H9 (cell line): ENCODE measurements around the gene FCER1G. TPM values are rescaled to one million over a fixed set of nuclear protein-coding genes. Genes with fewer than 3 reads are reported as not detected.

ENCODE experiments used
- DNase-seq: peaks from one replicate; pipeline ENCODE4 v3.0.0-alpha.2; 2017
- H2AFZ ChIP-seq: one replicate; pipeline ENCODE4 v1.6.1; 2013; ENCODE audit warnings: mild to moderate bottlenecking, low read length, control low read depth, moderate library complexity
- H2AK5ac ChIP-seq: 2 replicates; pipeline ENCODE4 v1.6.1; 2013; ENCODE audit warnings: low read length, control low read depth, mixed read lengths; ENCODE audit not compliant: insufficient read length
- H2BK120ac ChIP-seq: one replicate; pipeline ENCODE4 v1.6.1; 2013; ENCODE audit warnings: low read depth, mild to moderate bottlenecking, low read length, control low read depth, inconsistent platforms; ENCODE audit not compliant: poor library complexity, severe bottlenecking
- H2BK12ac ChIP-seq: 2 replicates; pipeline ENCODE4 v1.6.1; 2013; ENCODE audit warnings: low read length, control low read depth, mixed read lengths, low read depth; ENCODE audit not compliant: insufficient read length
- H2BK15ac ChIP-seq: 2 replicates; pipeline ENCODE4 v1.6.1; 2013; ENCODE audit warnings: low read depth, low read length, control low read depth
- H2BK20ac ChIP-seq: one replicate; pipeline ENCODE4 v1.6.1; 2013; ENCODE audit warnings: low read depth, mild to moderate bottlenecking, low read length, control low read depth, inconsistent platforms; ENCODE audit not compliant: poor library complexity, severe bottlenecking
- H2BK5ac ChIP-seq: 2 replicates; pipeline ENCODE4 v1.6.1; 2013; ENCODE audit warnings: low read length, control low read depth, mixed read lengths; ENCODE audit not compliant: insufficient read length
- H3K14ac ChIP-seq: 2 replicates; pipeline ENCODE4 v1.6.1; 2013; ENCODE audit warnings: low read length, control low read depth; ENCODE audit not compliant: insufficient read depth
- H3K18ac ChIP-seq: 2 replicates; pipeline ENCODE4 v1.6.1; 2013; ENCODE audit warnings: low read depth, mild to moderate bottlenecking, mixed read lengths, low read length, control low read depth; ENCODE audit not compliant: insufficient read length
- H3K23ac ChIP-seq: 2 replicates; pipeline ENCODE4 v1.6.1; 2013; ENCODE audit warnings: low read length, control low read depth, mixed read lengths, low read depth; ENCODE audit not compliant: insufficient read length
- H3K23me2 ChIP-seq: 2 replicates; pipeline ENCODE4 v1.6.1; 2013; ENCODE audit warnings: low read depth, mild to moderate bottlenecking, mixed read lengths, low read length, control low read depth; ENCODE audit not compliant: insufficient read length, poor library complexity, severe bottlenecking
- H3K27ac ChIP-seq: 2 replicates; pipeline ENCODE4 v1.5.1; 2013; ENCODE audit warnings: low read length, control low read depth, mixed read lengths, low read depth; ENCODE audit not compliant: insufficient read length
- H3K27me3 ChIP-seq: 2 replicates; pipeline ENCODE4 v1.6.1; 2013; ENCODE audit warnings: low read length, control low read depth, inconsistent platforms; ENCODE audit not compliant: insufficient read depth
- H3K4ac ChIP-seq: 2 replicates; pipeline ENCODE4 v1.6.1; 2013; ENCODE audit warnings: low read depth, mild to moderate bottlenecking, control low read depth, inconsistent platforms, low read length, moderate library complexity
- H3K4me1 ChIP-seq: 2 replicates; pipeline ENCODE4 v1.6.1; 2013; ENCODE audit warnings: low read length, control low read depth, inconsistent platforms; ENCODE audit not compliant: insufficient read depth
- H3K4me2 ChIP-seq: 2 replicates; pipeline ENCODE4 v1.6.1; 2013; ENCODE audit warnings: low read length, control low read depth, mixed read lengths; ENCODE audit not compliant: insufficient read length, insufficient read depth
- H3K56ac ChIP-seq: 2 replicates; pipeline ENCODE4 v1.6.1; 2013; ENCODE audit warnings: low read depth, mild to moderate bottlenecking, mixed read lengths, low read length, control low read depth; ENCODE audit not compliant: insufficient read length
- H3K79me1 ChIP-seq: 2 replicates; pipeline ENCODE4 v1.6.1; 2013; ENCODE audit warnings: low read depth, mild to moderate bottlenecking, moderate library complexity, low read length, control low read depth, inconsistent platforms; ENCODE audit not compliant: insufficient read depth, poor library complexity, severe bottlenecking
- H3K79me2 ChIP-seq: 2 replicates; pipeline ENCODE4 v1.6.1; 2013; ENCODE audit warnings: low read length, control low read depth, inconsistent platforms; ENCODE audit not compliant: insufficient read depth
- H3K9ac ChIP-seq: 2 replicates; pipeline ENCODE4 v1.6.1; 2013; ENCODE audit warnings: low read length, control low read depth, mixed read lengths; ENCODE audit not compliant: insufficient read length; ENCODE audit errors: extremely low read depth
- H3K9me3 ChIP-seq: one replicate; pipeline ENCODE4 v1.6.1; 2013; ENCODE audit warnings: low read depth, low read length, inconsistent platforms; ENCODE audit not compliant: control insufficient read depth
- H3T11ph ChIP-seq: one replicate; pipeline ENCODE4 v1.6.1; 2013; ENCODE audit warnings: mild to moderate bottlenecking, low read length, control low read depth, inconsistent platforms
- H4K20me1 ChIP-seq: one replicate; pipeline ENCODE4 v1.6.1; 2013; ENCODE audit not compliant: control insufficient read depth, insufficient read length, insufficient read depth
- H4K5ac ChIP-seq: 2 replicates; pipeline ENCODE4 v1.6.1; 2013; ENCODE audit warnings: low read depth, mild to moderate bottlenecking, mixed read lengths, low read length, control low read depth; ENCODE audit not compliant: insufficient read length
- H4K8ac ChIP-seq: replicated peaks from 2 replicates; pipeline ENCODE4 v1.6.1; 2013; ENCODE audit warnings: low read length, control low read depth, mixed read lengths, low read depth; ENCODE audit not compliant: insufficient read length
- H4K91ac ChIP-seq: 2 replicates; pipeline ENCODE4 v1.6.1; 2013; ENCODE audit warnings: low read depth, mild to moderate bottlenecking, moderate library complexity, mixed read lengths, low read length, control low read depth; ENCODE audit not compliant: insufficient read length
- H3K27ac Mint-ChIP-seq, 3 experiments: 2 replicates in 2 of 3; 3 replicates in 1 of 3; pipeline ENCODE4 v1.8.0; 2020 to 2021; ENCODE audit warnings: mixed read lengths in 3 of 3, mild to moderate bottlenecking in 1 of 3, moderate library complexity in 1 of 3
- H3K27me3 Mint-ChIP-seq: 2 replicates; pipeline ENCODE4 v1.8.0; 2021; ENCODE audit warnings: low read depth, mild to moderate bottlenecking, moderate library complexity, mixed read lengths
- H3K36me3 Mint-ChIP-seq, 3 experiments: 2 replicates in 2 of 3; 3 replicates in 1 of 3; pipeline ENCODE4 v1.8.0; 2020 to 2021; ENCODE audit warnings: low read depth in 3 of 3, mixed read lengths in 3 of 3; ENCODE audit not compliant: insufficient read depth in 1 of 3
- H3K4me1 Mint-ChIP-seq, 2 experiments: 2 replicates each; pipeline ENCODE4 v1.8.0; 2020; ENCODE audit warnings: mixed read lengths in 2 of 2
- H3K4me3 Mint-ChIP-seq, 2 experiments: 2 replicates in 1 of 2; 3 replicates in 1 of 2; pipeline ENCODE4 v1.8.0; 2020 to 2021; ENCODE audit warnings: mild to moderate bottlenecking in 2 of 2, mixed read lengths in 2 of 2, moderate library complexity in 1 of 2
- H3K9me3 Mint-ChIP-seq, 2 experiments: 2 replicates in 1 of 2; 3 replicates in 1 of 2; pipeline ENCODE4 v1.8.0; 2020; ENCODE audit warnings: mild to moderate bottlenecking in 2 of 2, mixed read lengths in 2 of 2, moderate library complexity in 1 of 2
- WGBS: extraction: QIAGEN DNeasy Blood & Tissue Kit; methylation state at CpG from one replicate; pipeline ENCODE4 v1.1.7; 2013; ENCODE audit warnings: missing lambda C conversion rate, low lambda C conversion rate, mixed read lengths; ENCODE audit not compliant: insufficient read length; ENCODE audit errors: extremely low coverage; 5-methylcytosine and 5-hydroxymethylcytosine counted together
- total RNA-seq: library from RNA; stranded (reverse); gene quantifications from 2 replicates; pipeline ENCODE4 v1.2.1, GENCODE V29; 2021
- TF ChIP-seq, protein P1 (sequence below): fragments of 200-600 bp; sonication (generic); conservative IDR thresholded peaks from 3 replicates; pipeline ENCODE4 v1.8.0; 2021; ENCODE audit warnings: antibody characterized with exemption, mild to moderate bottlenecking

The FCER1G gene
- total RNA-seq, 1 experiment from 2014 or later, result 0.90 TPM

DNA sequence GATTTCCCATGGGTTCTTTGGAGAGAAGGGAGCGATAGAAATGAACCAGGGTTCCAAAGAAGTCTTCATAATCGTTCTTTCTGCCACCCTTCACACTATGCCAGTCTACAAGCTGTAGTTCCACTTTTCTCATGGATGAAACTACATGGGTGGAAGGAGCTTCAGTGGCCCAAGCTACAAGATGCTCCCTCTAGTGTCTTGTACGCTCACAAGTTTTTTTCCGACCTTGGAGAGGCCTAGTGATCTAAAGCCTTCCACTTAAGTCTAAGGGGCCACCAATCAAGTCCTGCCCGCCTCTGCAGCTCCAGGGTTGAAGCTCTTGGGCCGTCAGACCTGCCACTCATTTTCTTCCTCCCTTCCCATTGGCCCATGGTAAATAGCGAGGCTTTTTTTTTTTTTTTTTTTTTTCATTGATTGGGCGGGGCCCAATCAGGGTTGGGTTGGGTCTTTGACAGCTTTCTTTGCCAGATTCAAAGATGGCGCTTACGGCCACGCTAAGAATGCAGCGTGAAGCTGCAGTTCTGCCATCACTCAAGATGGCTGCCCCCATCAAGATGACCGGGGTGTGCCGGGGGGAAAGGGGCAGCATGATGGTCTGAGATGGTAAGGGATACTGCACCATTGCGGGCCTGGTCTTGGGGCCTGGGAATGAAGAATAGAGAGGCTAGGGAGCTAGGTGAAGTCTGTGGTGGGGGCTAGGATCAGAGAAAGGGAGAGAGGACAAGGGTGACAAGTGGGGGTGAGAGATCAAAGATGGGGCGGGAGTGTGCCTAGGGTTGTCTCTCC is 10.6 kb downstream of the FCER1G start, which contains the start of gene TOMM40L:
Gene TOMM40L (plus strand): TSS at position 527 of the 786 bp plus-strand sequence. CDS start 430 bp downstream, outside the sequence.
- Histone ChIP-seq H3K14ac (no peak within 1 kb of the TSS), H3K27me3 (no peaks in the 10 kb centered on the region), H4K91ac (no peak within 1 kb of the TSS), H3K23ac (no peak within 1 kb of the TSS), H4K20me1 (no peaks in the 10 kb centered on the region), H3K79me1 (no peaks in the 10 kb centered on the region), H3K4me1 (peaks cover 8% of the 10 kb centered on the region; the same call in 1 of the 2 replicates), H3K9ac (peak within 1 kb of the TSS; percentile 39), H3K27ac (no peak within 1 kb of the TSS), H2BK20ac (no peak within 1 kb of the TSS), H2BK120ac (no peak within 1 kb of the TSS), H3K4ac (no peak within 1 kb of the TSS), H3K56ac (no peak within 1 kb of the TSS), H3K23me2 (no peaks in the 10 kb centered on the region), H3K18ac (no peak within 1 kb of the TSS), H4K5ac (no peak within 1 kb of the TSS), H3K79me2 (no peaks in the 10 kb centered on the region), H3T11ph (no peak within 1 kb of the TSS), H2AK5ac (no peak within 1 kb of the TSS), H3K9me3 (no peaks in the 10 kb centered on the region), H2AFZ (peak within 1 kb of the TSS; percentile 22), H3K4me2 (peak within 1 kb of the TSS; percentile 79), H2BK15ac (no peak within 1 kb of the TSS), H2BK5ac (no peak within 1 kb of the TSS), H4K8ac (no peak within 1 kb of the TSS), H2BK12ac (no peak within 1 kb of the TSS)
- no peaks in the 10 kb centered on the region for H3K9me3 Mint-ChIP-seq
- peak within 1 kb of the TSS; percentile 99 to 100 for H3K4me3 Mint-ChIP-seq
- TF ChIP-seq, protein P1, sequence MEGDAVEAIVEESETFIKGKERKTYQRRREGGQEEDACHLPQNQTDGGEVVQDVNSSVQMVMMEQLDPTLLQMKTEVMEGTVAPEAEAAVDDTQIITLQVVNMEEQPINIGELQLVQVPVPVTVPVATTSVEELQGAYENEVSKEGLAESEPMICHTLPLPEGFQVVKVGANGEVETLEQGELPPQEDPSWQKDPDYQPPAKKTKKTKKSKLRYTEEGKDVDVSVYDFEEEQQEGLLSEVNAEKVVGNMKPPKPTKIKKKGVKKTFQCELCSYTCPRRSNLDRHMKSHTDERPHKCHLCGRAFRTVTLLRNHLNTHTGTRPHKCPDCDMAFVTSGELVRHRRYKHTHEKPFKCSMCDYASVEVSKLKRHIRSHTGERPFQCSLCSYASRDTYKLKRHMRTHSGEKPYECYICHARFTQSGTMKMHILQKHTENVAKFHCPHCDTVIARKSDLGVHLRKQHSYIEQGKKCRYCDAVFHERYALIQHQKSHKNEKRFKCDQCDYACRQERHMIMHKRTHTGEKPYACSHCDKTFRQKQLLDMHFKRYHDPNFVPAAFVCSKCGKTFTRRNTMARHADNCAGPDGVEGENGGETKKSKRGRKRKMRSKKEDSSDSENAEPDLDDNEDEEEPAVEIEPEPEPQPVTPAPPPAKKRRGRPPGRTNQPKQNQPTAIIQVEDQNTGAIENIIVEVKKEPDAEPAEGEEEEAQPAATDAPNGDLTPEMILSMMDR, result peak; percentile 66
- H3K36me3 Mint-ChIP-seq, result peaks cover 18 to 21% (median 20%) of the 10 kb centered on the region in 3 experiments; a peak in 6 of 7 replicates
- DNase-seq, result peak; percentile 97
- H3K4me1 Mint-ChIP-seq, result peaks cover 23 to 37% of the 10 kb centered on the region in 2 experiments
- no CpG with 5 or more reads among the region's 16 CpGs for WGBS
- peak within 1 kb of the TSS; percentile 65 to 99 (median 98) for H3K27ac Mint-ChIP-seq
- no peaks in the 10 kb centered on the region for H3K27me3 Mint-ChIP-seq
